Tibial artery (tissue), 4 donors: Measurements from ENCODE around the gene IQGAP2.

ENCODE experiments used
- DNase-seq, 2 donors: peaks; one replicate each; pipeline ENCODE4 v3.0.0-alpha.2; 2019
- H3K27ac ChIP-seq, 2 donors: fragments of 200-600 bp; sonication (generic) in 1 of 2; 1 replicate in 1 of 2; 2 replicates in 1 of 2; pipeline ENCODE4 v1.5.1; 2018 to 2019; ENCODE audit warnings: mild to moderate bottlenecking in 1 of 2
- H3K27me3 ChIP-seq, 2 donors: fragments of 200-600 bp; sonication (generic) in 1 of 2; one replicate each; pipeline versions ENCODE4 v1.5.1 to v1.6.0; 2016 to 2019
- H3K36me3 ChIP-seq, 3 donors: fragments of 200-600 bp; sonication (generic) in 2 of 3; one replicate each; pipeline ENCODE4 v1.5.1; 2016 to 2019; ENCODE audit warnings: mild to moderate bottlenecking in 2 of 3
- H3K4me1 ChIP-seq, 4 donors: fragments of 200-600 bp; sonication (generic) in 2 of 4; 1 replicate in 3 of 4; 2 replicates in 1 of 4; pipeline ENCODE4 v1.5.1; 2016 to 2019
- H3K4me3 ChIP-seq, 2 donors: fragments of 200-600 bp; sonication (generic) in 1 of 2; 1 replicate in 1 of 2; 2 replicates in 1 of 2; pipeline ENCODE4 v1.5.1; 2018 to 2019; ENCODE audit warnings: mild to moderate bottlenecking in 2 of 2
- H3K9me3 ChIP-seq, 3 donors: fragments of 200-600 bp; sonication (generic) in 1 of 3; one replicate each; pipeline ENCODE4 v1.5.1; 2016 to 2019
- CTCF ChIP-seq, 2 experiments: fragments of 200-600 bp in 1 of 2; fragments of 450-650 bp in 1 of 2; IDR thresholded peaks; one replicate each; pipeline ENCODE4 v1.5.1; 2017 to 2019; ENCODE audit warnings: antibody characterized with exemption in 2 of 2, mild to moderate bottlenecking in 1 of 2, moderate library complexity in 1 of 2
- intact Hi-C: fragments of 100-400 bp; cut with DNase I; formaldehyde crosslinking; loops from one replicate; pipeline ENCODE4 v1.15.0; 2023; ENCODE audit warnings: low total_unique reads

The IQGAP2 gene

DNA sequence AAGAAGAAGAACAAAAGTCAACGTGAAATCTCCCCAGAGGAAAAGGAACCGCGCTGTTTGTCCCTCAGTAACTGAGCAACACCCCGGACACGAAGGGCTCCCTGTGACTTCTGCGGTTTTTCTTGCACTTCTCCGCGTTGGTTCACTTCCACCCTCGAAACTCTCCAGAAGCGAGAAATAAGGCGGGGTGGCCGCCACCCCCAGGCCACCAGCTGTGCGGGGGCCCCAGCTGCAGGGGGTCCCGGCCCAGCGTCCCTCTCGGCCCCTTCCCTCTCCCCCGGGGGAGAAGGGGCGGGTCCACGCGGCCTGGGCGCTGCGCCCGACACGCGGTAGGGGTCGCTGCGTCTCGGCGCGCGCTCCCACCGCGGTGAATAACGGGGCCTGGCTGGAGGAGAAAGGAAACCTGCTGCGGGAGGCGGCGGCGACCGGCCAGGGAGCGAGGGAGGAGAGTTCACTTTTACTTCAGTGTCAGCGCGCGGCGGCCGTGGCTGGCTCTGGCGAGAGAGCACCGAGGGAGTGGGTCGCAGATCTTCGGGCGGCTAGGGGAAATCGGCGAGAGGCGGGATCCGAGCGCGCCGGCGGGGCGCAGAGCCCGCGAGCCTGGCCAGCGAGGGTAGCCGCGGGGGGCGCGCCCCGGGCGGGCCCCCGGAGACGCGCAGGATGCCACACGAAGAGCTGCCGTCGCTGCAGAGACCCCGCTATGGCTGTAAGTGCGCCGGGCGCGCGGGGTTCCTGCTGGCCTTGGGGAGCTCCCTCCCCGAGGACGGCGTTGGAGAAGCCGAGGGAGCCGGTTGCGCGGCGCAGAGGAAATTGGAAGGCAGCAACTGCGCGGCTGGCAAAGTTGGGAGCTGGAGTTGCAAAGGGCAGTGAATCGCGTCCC lies at the start of gene IQGAP2:
Gene IQGAP2 (plus strand): TSS at position 400 of the 880 bp plus-strand sequence. CDS start 261 bp downstream, at position 661.
- Histone ChIP-seq H3K4me1 (peaks cover 0 to 22% (median 11%) of the 10 kb centered on the region in 4 donors), H3K27ac (no peak within 1 kb of the TSS), H3K36me3 (no peaks in the 10 kb centered on the region), H3K9me3 (no peaks in the 10 kb centered on the region), H3K4me3 (peak within 1 kb of the TSS; percentile 49 to 63), H3K27me3 (peaks cover 0 to 34% of the 10 kb centered on the region in 2 donors)
- peak; percentile 24 to 33 for TF ChIP-seq CTCF (IDR thresholded peaks at IDR 0.05)
- peak; percentile 53 to 77 for DNase-seq
- intact Hi-C loops = no loop called here

DNA sequence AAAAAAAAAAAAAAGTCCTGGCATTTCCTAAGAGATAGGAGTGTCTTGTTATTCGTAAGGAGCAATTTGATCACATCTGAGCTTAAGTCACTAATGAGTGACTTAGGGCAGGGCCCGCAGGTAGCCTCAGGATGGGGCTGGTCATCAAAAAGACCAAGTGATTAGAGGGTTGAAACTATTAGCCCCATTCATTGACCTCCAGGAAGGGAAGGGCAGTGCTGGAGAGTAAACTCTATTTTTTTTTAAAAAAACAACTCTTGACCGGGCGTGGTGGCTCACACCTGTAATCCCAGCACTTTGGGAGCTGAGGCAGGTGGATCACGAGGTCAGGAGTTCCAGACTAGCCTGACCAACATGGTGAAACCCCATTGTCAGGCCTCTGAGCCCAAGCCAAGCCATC lies 46.2 kb upstream of the IQGAP2 start:
- no peaks in the 10 kb centered on the region for H3K27me3 ChIP-seq
- intact Hi-C loops = no loop called here
- H3K9me3 ChIP-seq = no peaks in the 10 kb centered on the region
- DNase-seq = no peak
- no peak overlapping the region for H3K4me3 ChIP-seq
- TF ChIP-seq CTCF (IDR thresholded peaks at IDR 0.05) = no peak
- H3K4me1 ChIP-seq = no peaks in the 10 kb centered on the region
- H3K36me3 ChIP-seq = no peaks in the 10 kb centered on the region
- H3K27ac ChIP-seq = no peak overlapping the region

DNA sequence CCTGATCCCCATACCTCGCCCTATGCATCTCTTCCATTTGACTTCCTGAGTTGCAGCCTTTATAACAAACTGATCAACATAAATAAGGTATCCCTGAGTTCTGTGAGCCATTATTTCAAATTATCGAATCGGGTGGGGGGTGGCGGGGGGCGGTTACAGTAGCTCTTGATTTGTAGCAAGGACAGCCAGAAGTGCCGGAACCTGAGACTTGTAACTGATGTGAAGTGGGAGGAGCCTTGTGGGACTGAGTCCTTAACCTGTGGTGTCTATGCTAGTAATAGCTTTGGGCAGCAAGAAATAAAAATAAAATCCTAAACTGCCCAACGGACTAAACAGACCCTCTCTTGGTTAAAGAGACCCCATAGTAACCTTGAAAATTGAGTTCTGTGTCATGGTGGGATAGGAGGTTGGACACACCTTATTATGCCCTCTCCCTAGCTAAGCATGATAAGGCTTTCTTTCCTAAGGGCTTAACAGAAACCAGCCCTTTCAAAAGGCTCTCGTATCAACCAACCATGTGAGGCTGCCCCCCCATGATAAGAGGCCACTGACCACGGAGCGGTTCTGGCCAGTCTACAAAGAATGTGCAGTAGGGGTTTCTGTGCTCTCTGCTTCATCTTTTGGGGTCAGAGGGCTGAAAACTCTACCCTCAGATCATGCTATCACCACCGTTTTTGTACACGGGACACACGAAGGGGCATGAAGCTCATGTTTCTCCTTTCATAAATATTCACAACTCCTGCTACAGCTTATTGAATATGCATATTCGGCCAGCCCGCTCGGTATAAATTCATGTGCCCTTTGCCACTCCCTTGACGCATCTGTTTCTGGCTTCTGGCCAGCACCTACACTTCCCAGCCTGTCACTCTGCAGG lies 39.5 kb upstream of the IQGAP2 start:
- Histone ChIP-seq H3K4me3 (no peak overlapping the region), H3K27ac (no peak overlapping the region), H3K4me1 (no peaks in the 10 kb centered on the region), H3K27me3 (no peaks in the 10 kb centered on the region), H3K36me3 (no peaks in the 10 kb centered on the region), H3K9me3 (no peaks in the 10 kb centered on the region)
- intact Hi-C loops = no loop called here
- no peak for DNase-seq
- no peak for TF ChIP-seq CTCF (IDR thresholded peaks at IDR 0.05)

DNA sequence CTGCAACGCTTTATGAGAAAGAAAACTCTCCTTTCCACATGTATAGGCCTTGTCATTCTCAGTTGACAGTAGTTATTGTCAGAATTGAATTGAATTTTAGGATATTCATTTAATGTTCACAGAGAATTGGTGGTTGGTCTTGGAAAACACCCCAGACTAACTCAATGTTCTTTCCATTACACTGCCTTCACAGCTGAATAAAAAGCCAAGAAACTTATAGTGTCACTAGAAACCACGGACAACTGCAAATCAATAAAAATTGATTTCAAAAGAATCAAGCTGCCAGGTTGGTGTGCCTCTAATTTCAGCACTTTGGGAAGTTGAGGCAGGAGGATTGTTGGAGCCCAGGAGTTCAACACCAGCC lies 38.9 kb upstream of the IQGAP2 start:
- Histone ChIP-seq H3K9me3 (no peaks in the 10 kb centered on the region), H3K4me3 (no peak overlapping the region), H3K4me1 (no peaks in the 10 kb centered on the region), H3K27ac (no peak overlapping the region), H3K36me3 (no peaks in the 10 kb centered on the region), H3K27me3 (no peaks in the 10 kb centered on the region)
- intact Hi-C loops = no loop called here
- no peak for TF ChIP-seq CTCF (IDR thresholded peaks at IDR 0.05)
- no peak for DNase-seq

DNA sequence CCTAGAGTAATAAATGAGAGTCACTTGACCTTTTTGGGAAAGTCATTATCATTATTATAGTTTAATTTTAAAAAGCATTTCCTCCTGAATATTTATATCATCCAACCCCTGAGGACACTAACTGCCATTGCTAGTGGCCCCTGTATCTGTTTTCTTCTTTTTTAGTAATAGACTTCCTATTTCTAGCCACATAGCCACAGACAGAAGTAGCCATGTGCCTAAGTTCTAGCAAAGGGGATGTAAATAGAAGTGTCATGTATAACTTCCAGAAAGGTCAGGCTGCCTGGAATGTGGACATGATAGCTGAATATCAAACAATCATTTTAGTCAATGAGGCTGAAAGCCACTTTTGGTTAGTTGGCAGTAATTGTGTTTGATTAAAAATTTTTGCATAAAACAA lies 37.5 kb upstream of the IQGAP2 start:
- H3K27ac ChIP-seq = no peak overlapping the region
- H3K36me3 ChIP-seq = no peaks in the 10 kb centered on the region
- no peaks in the 10 kb centered on the region for H3K9me3 ChIP-seq
- intact Hi-C loops = no loop called here
- no peak for DNase-seq
- H3K4me1 ChIP-seq = no peaks in the 10 kb centered on the region
- H3K27me3 ChIP-seq = no peaks in the 10 kb centered on the region
- H3K4me3 ChIP-seq = no peak overlapping the region
- TF ChIP-seq CTCF (IDR thresholded peaks at IDR 0.05) = no peak
